Measurements from ENCODE around the gene ZCCHC3.

- TF ChIP-seq EZH2 (IDR thresholded peaks at IDR 0.05; ENCODE audit: borderline replicate concordance, low read depth, low read length, severe bottlenecking) = no peak
- TF ChIP-seq POLR2A (IDR thresholded peaks at IDR 0.05; ENCODE audit: low read depth, low read length) = no peak
- no peak for TF ChIP-seq POLR2AphosphoS5 (IDR thresholded peaks at IDR 0.05; ENCODE audit: insufficient read depth, low read depth, low read length)
- TF ChIP-seq CTCF (IDR thresholded peaks at IDR 0.05; ENCODE audit: extremely low read depth in 1 of 2, insufficient read depth in 1 of 2, low read depth in 1 of 2, low read length in 2 of 2) = no peak
- TF ChIP-seq MAX (IDR thresholded peaks at IDR 0.05; ENCODE audit: insufficient read depth, insufficient read length) = no peak
- TF ChIP-seq MYC (IDR thresholded peaks at IDR 0.05; ENCODE audit: low read depth, low read length) = no peak
- TF ChIP-seq JUN (IDR thresholded peaks at IDR 0.05; ENCODE audit: borderline replicate concordance, insufficient read depth, insufficient read length, low read depth) = no peak
Measured at GRCh38 chr20:311609-312008, 14.2 kb downstream of the ZCCHC3 start.

All from endothelial cell of umbilical vein (primary cell).